CD1c-positive myeloid dendritic cell (primary cell): ENCODE results near the gene SLC35B4.

Experiments
- DNase-seq: peaks from one replicate; pipeline ENCODE4 v3.0.0-alpha.2; 2016; ENCODE audit errors: extremely low spot score

Gene SLC35B4

DNA sequence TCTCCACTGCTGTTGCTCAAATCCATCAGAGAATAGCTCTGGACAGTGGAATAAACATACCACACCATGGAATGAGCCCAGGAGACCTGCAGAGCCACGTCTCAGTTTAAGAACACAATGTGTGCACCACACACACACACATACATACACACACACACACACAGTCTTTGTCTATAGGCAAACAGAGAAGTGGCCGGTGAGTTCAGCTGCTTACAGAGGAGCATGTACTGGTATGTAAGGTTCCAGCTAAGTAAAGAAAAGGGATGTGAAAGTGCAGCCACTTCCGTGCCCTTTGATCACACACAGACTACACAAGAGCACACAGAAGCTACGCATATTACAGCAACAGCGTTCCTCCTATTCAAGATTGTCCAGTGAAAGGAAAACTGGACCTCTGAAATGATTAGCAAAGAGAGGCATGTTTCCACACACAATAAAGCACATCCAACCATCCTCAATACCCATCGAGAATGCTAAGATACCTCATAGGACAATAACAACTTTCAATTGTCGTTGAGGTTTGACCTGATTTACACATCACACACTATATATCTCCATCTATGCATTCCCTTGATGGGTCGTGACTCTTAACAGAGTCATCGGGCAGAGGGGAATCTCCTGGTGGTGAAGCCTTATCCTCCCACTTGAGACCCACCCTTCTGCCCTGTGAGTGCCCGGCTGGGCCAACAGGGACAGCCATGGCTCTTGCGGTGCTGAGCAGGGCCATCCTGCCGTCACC, 23.6 kb downstream of the SLC35B4 start:
- DNase-seq, result peak; percentile 87

DNA sequence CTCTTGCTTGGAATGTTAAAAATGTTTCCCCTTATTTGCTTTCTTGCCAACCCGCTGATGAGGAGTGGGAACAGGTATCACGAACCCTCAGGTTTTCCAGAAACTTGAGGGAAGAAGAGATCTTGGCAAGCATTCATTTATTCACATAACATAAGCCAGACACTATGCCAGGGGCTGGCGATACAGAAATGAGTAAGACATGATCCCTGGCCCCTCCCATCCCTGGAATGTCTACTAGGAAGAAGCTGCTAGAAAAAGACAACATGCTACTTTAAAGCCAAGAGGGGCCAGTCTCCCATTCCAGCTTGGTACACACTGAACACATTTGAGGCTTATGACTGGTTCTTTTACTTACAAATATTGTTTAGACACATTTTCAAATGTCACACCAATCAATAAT, 26.4 kb downstream of the SLC35B4 start:
- DNase-seq, result no peak

DNA sequence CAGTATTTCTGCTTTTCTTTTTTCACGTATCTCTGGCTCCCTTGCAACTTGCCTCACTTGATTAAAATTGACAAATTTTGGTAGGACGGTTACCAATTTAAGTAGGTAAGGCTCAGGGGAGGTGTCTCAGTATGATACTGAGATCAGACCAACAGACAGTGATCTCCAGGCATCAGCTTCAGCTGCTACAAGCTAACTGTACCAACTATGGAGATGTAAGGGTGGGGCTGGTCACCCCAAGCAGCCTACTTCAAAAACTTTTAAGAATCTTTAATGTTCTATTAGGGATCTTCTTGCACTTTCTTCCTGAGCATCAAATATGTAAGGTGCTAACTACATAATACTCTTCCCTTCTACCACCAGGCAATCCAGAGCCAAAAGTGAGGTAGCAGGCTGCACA, 26.9 kb downstream of the SLC35B4 start:
- no peak for DNase-seq

DNA sequence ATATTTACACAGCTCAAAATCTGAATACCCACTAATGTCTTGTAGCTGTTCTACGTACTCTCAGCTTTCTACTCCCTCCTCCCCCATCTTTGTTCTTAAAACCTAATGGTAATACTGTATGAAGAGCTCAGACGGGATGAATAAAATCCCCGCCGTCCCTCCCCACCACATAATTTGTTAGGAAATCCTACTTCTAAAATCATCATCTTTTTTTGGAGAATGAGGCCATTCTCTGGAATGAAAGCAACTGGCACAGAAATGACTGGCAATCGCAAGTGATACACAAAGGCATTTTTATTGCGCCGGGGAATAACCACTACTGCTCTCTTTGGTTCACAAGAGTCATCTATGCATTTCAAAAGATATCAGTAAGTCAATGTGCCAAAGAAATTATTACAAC, 27.3 kb downstream of the SLC35B4 start:
- DNase-seq, result no peak

DNA sequence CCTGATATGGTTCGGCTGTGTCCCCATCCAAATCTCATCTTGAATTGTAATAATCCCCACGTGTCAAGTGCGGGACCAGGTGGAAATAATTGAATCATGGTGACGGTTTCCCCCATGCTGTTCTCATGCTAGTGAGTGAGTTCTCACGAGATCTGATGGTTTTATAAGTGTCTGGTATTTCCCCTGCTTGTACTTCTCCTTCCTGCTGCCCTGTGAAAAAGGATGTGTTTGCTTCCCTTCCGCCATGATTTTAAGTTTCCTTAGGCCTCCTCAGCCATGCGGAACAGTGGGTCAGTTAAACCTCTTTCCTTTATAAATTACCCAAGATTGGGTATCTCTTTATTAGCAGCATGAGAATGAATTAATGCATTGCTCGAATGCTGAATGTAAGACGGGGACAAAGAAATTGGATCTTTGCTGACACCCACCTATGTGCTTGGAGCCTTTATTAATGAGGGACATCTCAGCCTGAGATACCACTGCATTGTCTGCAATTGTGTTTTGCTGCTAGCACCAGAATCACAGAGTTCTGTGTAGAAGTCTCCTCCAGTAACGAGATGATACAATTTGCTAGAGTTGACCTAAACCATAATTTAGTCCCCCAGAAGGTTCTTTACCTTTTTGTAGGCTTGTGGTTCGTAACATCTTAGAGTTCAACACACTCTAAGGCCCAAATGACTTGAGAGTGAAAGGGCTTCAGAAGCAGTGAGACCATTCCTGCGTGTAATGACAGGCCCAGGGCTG, 28.6 kb downstream of the SLC35B4 start:
- DNase-seq, result peak; percentile 15

DNA sequence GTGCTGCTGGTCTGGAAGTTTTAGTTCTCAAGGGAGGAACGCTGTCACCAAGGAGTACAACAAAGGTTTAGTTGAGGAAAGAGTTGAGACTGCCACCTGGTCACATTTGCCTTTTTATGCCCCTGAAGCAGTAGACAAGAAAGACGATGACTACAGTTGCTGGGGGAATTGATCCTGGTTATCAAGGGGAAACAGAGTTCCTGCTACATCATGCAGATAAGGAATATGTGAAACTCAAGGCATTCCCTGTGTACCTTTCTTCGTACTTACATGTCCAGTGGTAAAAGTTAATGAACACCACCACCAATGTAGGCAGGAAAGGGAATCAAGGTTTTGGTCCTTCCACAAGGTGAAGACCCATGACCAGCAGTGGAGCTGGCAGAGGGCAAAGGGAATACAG, 31.8 kb downstream of the SLC35B4 start:
- no peak for DNase-seq

DNA sequence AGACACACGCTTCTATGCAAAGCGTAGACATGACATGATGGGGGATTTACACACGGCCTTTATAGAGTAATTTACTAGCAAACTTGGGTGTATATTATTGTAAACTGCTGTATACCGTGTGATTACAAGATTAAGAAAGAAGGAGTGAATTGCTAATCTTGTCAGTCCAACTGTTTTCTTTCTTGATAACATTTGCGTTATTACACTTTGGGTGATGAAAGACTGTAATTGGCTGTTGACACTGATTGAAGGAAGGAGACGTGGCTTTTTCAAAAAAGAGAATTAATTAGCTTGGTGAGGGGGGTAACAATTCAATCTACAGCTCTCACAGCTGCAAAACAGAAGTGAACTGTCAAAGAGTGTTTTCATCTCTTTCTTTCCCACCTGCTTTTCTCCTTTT, 32.7 kb downstream of the SLC35B4 start:
- DNase-seq, result no peak

DNA sequence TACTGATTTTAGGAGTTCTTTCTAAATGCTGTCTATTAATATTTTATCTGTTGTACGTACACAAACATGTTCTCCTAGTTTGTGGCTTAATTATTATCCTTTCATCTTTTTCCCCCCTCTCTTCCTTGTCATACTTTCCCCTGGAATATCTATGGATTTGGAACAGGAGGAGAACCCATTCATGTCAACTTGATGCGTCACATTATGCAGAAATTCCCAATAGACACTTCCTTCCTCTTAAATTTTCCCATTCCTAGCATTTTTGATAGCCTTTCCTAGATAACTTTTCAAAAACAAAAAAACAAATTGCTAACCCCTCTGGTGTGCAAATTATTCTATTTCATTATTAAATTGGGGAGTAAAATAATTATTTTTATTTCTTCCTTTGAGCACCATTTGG, 36.2 kb downstream of the SLC35B4 start:
- no peak for DNase-seq

DNA sequence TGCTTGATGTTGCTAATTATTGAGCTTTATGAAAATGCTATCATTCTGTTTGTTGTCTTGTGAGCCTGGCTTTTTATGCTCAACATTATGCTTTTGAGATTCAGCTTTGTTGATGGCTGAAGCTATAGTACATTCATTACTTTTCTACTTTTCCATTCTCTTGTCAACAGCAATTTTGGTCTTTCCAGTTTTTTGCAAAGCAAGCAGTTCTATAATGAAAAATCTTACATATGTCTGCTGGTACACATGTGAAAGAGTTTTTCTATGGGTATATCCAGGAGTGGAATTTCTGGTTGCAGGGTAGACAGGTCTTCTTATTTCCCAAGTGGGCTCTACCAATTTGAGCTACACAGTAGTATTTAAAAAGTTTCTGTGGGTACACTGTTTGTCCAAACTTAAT, 36.8 kb downstream of the SLC35B4 start:
- no peak for DNase-seq

DNA sequence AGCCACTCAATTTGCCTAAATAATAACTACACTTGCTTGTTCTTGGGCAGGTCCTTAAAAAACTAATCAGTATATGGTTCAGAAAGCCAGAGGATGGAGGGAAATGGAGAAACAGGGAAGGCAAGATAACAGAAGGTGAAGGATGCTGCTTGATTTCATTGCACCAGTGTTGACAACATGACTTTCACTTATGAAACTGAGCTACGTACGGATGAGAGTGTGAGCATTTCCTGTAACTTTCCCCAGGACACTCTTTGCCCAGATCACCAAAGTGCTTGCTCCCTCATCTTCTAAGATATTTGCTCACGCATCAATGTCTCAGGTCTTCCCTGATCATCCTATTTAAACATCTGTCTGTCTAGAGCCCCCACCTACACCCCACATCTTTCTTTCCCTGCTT, 37.4 kb downstream of the SLC35B4 start:
- no peak for DNase-seq

DNA sequence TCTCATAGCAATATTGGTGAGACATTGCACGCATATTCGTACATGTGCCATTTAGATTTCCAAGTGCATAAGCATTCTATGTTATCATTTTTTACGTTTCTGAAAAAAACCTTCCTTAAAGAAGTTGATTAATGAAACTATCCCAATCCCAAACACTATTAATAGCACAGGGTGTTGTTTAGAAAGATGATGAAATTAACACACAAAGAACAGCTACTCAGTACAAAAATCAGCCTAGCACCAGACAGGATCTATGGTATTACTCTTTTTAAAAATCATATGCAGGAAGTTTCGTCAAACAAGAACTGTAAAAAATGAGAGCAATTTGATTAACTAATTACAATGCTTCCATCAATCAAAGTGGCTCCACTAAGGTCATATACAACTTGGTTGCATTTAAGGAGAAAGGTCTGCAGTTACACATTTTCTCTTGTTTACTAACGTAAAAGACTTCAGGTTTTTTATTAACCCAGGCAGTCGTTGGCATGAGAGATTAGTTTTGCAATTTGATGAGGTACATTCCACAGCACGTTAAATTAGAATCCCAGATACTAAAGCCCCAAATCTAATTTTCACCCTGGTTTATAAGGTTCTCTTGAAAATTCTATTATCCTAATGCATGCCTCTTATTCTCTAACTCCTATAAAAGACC, 38.1 kb downstream of the SLC35B4 start:
- DNase-seq, result no peak

DNA sequence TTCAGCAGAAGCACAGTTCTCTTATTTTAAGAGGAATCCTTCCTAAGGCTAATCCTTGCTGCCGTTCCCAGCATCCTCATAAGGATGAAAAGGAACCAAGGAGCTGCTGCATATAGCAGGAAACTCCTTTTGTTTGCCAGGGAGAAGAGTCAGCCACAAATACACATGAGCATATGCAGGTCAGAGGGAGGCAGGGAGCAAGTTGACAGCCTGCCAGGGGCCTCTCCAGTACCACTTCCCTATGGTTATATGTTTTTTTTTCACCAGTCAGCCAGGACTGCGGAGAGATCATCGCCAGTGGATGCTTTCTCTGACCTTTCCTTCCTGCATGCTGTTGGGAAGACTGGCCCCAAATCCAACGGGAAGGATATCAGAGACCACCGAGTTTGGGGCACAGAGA, 39.8 kb downstream of the SLC35B4 start:
- no peak for DNase-seq

DNA sequence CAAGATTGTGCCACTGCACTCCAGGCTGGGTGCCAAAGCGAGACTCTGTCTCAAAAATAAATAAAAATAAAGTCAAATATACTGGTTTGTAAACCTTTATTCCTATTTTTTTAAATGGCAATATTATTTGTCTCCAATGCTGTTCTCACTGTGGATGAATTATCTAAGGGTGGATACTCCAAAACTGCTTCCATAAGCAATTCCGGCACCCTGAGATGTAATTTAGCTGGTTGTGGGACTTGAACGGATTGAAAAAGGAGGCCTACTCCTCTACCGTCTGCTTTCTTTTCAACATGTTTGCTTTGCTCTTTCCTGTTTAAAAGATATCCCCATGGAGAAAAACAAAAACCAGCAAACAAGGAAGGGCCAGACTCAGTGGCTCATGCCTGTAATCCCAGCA, 54.4 kb downstream of the SLC35B4 start:
- DNase-seq, result no peak

DNA sequence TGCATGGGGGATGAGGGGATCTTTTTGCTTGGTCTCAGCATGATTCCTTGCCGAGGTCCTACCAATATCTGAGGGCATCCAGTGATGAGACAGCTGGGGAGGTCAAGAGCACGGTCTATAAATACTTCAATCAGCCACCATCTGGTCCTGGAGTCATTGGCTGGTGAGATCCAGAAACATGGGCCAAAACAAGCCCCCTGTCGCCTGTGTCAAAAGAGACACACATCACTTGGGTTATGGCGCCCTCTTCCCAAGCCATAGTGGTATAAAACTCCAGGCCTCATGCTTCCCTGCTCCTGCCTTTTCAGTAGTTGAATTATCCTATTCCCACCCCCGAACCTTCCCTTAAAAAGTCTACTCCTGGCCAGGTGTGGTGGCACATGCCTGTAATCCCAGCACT, 60.9 kb downstream of the SLC35B4 start:
- DNase-seq, result no peak

DNA sequence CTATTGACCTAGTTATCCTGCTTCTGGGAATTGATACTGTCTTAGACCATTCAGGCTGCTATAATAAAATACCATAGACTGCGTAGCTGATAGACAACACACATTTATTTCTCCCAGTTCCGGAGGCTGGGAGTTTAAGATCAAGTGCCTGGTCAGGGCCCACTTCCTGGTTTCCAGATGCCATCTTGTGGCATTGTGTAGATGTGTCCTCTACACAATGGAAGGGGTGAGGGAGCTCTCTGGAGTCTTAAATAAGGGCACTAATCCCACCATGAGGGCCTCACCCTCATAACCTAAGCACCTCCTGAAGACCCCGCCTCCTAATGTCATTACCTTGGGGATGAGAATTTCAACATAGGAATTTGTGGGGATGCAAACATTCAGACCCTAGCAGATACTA, 62.4 kb downstream of the SLC35B4 start:
- peak; percentile 54 for DNase-seq

DNA sequence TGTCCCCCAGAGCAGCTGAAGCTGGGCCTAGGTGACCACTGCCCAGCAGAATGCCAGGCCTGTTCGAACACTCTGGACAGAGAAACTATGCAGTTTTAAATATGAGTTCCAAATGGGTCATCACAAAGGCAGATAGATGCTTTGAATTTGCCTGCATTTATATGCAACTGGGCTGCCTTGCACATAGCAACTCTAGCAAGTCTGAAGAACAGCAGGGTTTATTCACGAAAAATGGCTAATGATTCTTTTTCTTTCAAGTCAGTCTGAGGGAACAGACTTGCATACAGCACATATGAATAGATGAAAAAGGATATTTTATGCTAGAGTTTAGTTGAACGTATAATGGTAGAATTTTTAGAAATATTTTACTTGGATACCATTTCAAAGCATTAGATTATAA, 68.5 kb downstream of the SLC35B4 start:
- DNase-seq, result no peak

DNA sequence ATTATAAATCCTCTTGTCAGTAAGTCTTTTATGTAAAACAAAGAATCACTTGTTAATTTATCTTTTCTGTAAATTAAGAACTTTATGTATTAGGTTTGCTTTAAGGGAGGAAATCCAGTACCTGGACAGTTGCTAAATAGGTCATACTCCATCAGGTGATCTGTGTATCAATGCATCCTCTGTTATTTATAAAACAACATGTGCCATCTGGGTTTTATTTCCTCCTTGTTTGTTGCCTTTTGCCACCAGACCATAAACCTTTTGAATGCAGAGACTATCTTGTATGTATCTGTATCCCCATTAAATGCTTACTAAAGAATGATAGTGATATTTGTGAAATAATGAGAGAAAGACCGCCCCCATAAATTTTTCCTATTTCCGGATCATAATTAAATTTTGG, 70.0 kb downstream of the SLC35B4 start:
- DNase-seq, result no peak

DNA sequence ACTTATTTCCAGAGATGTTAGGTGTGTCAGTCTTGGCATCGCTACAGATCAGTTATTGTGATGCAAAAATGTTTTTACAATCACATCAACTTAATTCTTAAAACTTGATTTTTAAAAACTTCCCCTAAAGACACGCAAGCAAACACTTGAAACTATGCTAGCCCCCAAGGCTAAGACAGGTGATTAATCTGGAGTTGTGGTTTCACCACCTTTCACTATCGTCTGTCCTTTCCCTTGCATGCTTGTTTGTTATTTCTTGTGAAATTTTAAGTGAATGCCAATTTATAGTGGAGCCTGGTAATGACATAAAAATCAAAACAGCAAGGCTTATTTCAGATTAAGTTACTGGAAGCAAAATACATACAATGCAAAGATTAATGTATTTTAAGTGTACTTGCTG, 70.4 kb downstream of the SLC35B4 start:
- no peak for DNase-seq

DNA sequence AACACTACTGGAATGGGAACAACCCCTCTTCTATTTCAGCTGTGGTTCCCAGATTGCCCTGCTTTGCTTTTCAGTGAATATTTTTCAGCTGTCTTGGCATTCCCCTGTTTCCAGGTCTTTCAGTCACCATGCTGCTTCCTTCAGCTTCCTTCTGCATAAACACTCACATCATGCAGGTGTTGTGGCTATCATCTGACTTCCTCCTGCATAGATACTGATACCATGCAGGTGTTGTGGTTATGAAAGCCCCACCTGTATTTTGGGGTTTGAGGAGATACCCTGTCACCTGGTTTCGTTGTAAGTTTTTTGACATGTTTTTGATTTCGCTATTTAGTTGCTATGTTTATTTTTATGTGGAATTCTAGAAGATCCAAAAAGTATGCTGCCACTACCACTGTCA, 71.5 kb downstream of the SLC35B4 start:
- no peak for DNase-seq
